ENCODE measurements around the gene TGFA.

GRCh38 chr2:70435138-70435537, 118.5 kb downstream of the TGFA start:
- no peak for TF ChIP-seq CTCF (IDR thresholded peaks at IDR 0.05; ENCODE audit: low read depth, low read length, poor library complexity, severe bottlenecking)
- no peak for TF ChIP-seq EZH2phosphoT487 (IDR thresholded peaks at IDR 0.05; ENCODE audit: borderline replicate concordance, low read length)
